Measurements from ENCODE around the gene XKR3. TPM values are rescaled to one million over a fixed set of nuclear protein-coding genes. Genes with fewer than 3 reads are reported as not detected.
"Not testable (repeated sequence)": the region's sequence is repeated elsewhere in the genome, so short reads cannot be mapped to it uniquely, and the experiment has no call there.

XKR3 gene
- polyA plus RNA-seq, 4 donors, result not detected

DNA sequence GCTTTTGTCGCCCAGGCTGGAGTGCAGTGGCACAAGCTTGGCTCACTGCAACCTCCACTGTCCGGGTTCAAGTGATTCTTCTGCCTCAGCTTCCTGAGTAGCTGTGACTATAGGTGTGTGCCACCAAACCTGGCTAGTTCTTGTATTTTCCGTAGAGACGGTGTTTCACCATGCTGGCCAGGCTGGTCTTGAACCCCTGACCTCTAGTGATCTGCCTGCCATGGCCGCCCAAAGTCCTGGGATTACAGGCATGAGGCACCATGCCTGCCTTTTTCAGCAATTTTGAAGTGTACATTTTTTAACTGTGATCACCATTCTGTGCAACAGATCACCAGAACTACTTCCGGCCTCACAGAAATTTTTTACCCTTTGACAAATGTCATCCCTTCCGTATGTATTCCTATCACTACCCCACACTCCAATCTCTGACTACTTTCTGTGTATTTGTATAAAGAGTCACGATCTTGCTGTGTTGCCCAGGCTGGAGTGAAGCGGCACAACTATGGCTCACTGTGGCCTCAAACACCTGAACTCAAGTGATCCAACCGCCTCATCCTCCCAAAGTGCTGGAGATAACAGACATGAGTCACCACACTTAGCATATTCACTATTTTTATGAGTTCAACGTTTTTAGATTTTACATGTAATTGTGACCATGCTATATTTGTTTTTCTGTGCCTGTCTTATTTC lies 44.0 kb downstream of the XKR3 start:
- Histone ChIP-seq H3K4me3 (ENCODE audit: low read depth in 1 of 3, low read length in 3 of 3) (no peak overlapping the region), H3K9me3 (ENCODE audit: control insufficient read depth in 2 of 2, insufficient read depth in 1 of 2, low read depth in 1 of 2, low read length in 1 of 2) (peaks cover 3 to 4% of the 10 kb centered on the region in 2 donors), H3K27ac (ENCODE audit: low read depth in 1 of 3, low read length in 2 of 3) (no peak overlapping the region), H3K27me3 (ENCODE audit: control insufficient read depth in 3 of 3, insufficient read depth in 3 of 3, low read length in 3 of 3) (no peaks in the 10 kb centered on the region), H3K4me1 (ENCODE audit: control insufficient read depth in 3 of 3, insufficient read depth in 2 of 3, low read depth in 1 of 3, low read length in 2 of 3) (no peaks in the 10 kb centered on the region), H3K36me3 (ENCODE audit: control insufficient read depth in 3 of 3, insufficient read depth in 2 of 3, low read depth in 1 of 3, low read length in 3 of 3) (no peaks in the 10 kb centered on the region)
- no peak for DNase-seq
- FAIRE-seq, result no peak
- 74 to 84% (median 76%) methylated on average over 11 of the region's 11 CpGs for WGBS, 3 donors

DNA sequence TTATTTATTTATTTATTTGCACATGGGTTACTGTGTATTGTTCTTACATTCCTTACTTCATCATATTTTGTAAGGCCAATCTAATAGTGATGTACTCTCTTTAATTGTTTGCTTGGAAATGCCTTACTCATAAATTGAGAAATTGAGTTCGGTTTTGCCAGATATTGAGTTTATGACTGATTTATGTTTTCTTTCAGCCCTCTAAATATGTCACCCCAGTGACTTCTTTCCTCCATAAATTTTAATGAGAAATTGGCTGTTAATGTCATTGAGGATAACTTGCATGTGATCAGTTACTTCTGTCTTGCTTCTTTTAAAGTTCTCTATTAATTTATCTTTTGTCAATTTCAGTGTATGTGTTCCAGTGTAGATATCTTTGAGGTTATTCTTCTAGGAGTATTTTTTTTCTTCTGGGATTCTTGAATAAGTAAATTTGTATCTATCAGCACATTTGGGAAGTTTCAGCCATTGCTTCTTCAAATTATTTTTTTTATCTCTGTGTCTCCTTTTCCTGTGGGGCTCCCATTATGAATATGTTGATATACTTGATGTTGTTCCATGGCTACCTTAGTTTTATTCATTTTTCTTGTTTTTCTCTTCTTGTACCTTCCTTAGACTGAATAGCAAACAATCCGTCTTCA lies 47.8 kb downstream of the XKR3 start:
- no peak for DNase-seq
- no peak for FAIRE-seq

DNA sequence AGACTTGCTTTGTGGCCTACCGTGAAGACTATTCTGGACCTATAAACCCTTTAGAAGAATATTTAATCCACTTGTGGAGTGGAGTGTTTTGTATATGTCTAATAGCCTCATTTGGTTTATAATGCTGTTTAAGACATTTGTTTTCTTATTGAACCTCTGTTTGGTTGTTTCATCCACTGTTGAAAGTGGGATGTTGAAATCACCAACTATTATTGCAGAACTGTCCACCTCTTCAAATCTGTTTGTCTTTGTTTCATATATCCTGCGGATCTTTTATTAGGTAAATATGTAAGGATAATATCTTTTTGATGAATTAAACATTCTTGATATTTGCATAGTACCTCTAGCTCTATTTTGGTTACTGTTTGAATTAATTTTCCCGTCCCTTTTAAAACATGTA lies 49.1 kb downstream of the XKR3 start:
- FAIRE-seq (no peak), DNase-seq (no peak)
- H3K36me3 ChIP-seq (ENCODE audit: control insufficient read depth in 3 of 3, insufficient read depth in 2 of 3, low read depth in 1 of 3, low read length in 3 of 3), result no peaks in the 10 kb centered on the region
- peaks cover 2 to 9% of the 10 kb centered on the region in 2 donors for H3K9me3 ChIP-seq (ENCODE audit: control insufficient read depth in 2 of 2, insufficient read depth in 1 of 2, low read depth in 1 of 2, low read length in 1 of 2)
- 78 to 87% (median 86%) methylated on average over 3 of the region's 3 CpGs for WGBS, 3 donors
- no peak overlapping the region for H3K27ac ChIP-seq (ENCODE audit: low read depth in 1 of 3, low read length in 2 of 3)
- H3K4me3 ChIP-seq (ENCODE audit: low read depth in 1 of 3, low read length in 3 of 3), result no peak overlapping the region
- H3K4me1 ChIP-seq (ENCODE audit: control insufficient read depth in 3 of 3, insufficient read depth in 2 of 3, low read depth in 1 of 3, low read length in 2 of 3), result no peaks in the 10 kb centered on the region
- H3K27me3 ChIP-seq (ENCODE audit: control insufficient read depth in 3 of 3, insufficient read depth in 3 of 3, low read length in 3 of 3), result no peaks in the 10 kb centered on the region

More for the DNA sequence above, 47.8 kb downstream of the XKR3 start:
- no peak overlapping the region for H3K27ac ChIP-seq (ENCODE audit: low read depth in 1 of 3, low read length in 2 of 3)
- no peaks in the 10 kb centered on the region for H3K27me3 ChIP-seq (ENCODE audit: control insufficient read depth in 3 of 3, insufficient read depth in 3 of 3, low read length in 3 of 3)
- no peaks in the 10 kb centered on the region for H3K36me3 ChIP-seq (ENCODE audit: control insufficient read depth in 3 of 3, insufficient read depth in 2 of 3, low read depth in 1 of 3, low read length in 3 of 3)
- WGBS, 3 donors, result 42 to 79% (median 59%) methylated on average over 2 of the region's 2 CpGs
- H3K9me3 ChIP-seq (ENCODE audit: control insufficient read depth in 2 of 2, insufficient read depth in 1 of 2, low read depth in 1 of 2, low read length in 1 of 2), result peaks cover 4 to 9% of the 10 kb centered on the region in 2 donors
- no peak overlapping the region for H3K4me3 ChIP-seq (ENCODE audit: low read depth in 1 of 3, low read length in 3 of 3)
- no peaks in the 10 kb centered on the region for H3K4me1 ChIP-seq (ENCODE audit: control insufficient read depth in 3 of 3, insufficient read depth in 2 of 3, low read depth in 1 of 3, low read length in 2 of 3)

DNA sequence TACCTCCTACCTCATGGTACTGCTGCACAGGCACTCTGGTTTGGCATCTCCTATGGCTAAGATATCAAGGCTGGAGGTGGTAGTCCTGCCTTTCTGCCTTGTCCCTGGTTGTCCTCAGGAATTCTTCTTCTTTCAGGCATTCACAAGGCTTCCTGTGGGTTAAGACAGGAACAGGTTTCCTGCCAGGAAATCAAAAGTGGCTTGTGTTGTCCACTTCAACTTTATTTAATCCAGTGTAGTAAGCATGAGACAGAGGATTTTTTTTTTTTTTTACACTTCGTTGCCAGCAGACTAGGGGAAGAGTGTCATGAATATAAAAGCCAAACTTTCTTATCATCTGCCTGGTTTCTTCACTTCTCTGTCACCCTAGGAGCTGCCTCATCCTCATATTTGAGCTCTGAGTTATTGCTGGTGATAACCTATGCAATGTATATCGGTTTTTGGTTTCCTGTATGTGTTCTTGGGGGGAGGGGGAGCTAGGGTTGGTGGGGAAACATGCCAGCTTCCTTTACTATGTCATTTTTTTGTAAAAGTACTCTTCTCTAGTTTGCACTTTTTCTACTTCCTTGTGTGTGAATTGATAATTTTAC lies 50.2 kb downstream of the XKR3 start:
- FAIRE-seq (no peak), DNase-seq (no peak)
- no peak overlapping the region for H3K4me3 ChIP-seq (ENCODE audit: low read depth in 1 of 3, low read length in 3 of 3)
- H3K27me3 ChIP-seq (ENCODE audit: control insufficient read depth in 3 of 3, insufficient read depth in 3 of 3, low read length in 3 of 3), result no peaks in the 10 kb centered on the region
- H3K9me3 ChIP-seq (ENCODE audit: control insufficient read depth in 2 of 2, insufficient read depth in 1 of 2, low read depth in 1 of 2, low read length in 1 of 2), result peaks cover 2 to 9% of the 10 kb centered on the region in 2 donors
- no peak overlapping the region for H3K27ac ChIP-seq (ENCODE audit: low read depth in 1 of 3, low read length in 2 of 3)
- H3K4me1 ChIP-seq (ENCODE audit: control insufficient read depth in 3 of 3, insufficient read depth in 2 of 3, low read depth in 1 of 3, low read length in 2 of 3), result no peaks in the 10 kb centered on the region
- no peaks in the 10 kb centered on the region for H3K36me3 ChIP-seq (ENCODE audit: control insufficient read depth in 3 of 3, insufficient read depth in 2 of 3, low read depth in 1 of 3, low read length in 3 of 3)
- WGBS, 3 donors, result 12 to 21% (median 19%) methylated on average over 2 of the region's 2 CpGs

DNA sequence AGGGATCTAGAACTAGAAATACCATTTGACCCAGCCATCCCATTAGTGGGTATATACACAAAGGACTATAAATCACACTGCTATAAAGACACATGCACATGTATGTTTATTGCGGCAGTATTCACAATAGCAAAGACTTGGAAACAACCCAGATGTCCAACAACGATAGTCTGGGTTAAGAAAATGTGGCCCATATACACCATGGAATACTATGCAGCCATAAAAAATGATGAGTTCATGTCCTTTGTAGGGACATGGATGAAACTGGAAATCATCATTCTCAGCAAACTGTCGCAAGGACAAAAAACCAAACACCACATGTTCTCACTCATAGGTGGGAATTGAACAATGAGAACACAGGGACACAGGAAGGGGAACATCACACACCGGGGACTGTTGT lies 53.6 kb downstream of the XKR3 start:
- WGBS, 3 donors, result 89 to 90% (median 90%) methylated on average over 2 to 4 of the region's 4 CpGs
- H3K4me3 ChIP-seq (ENCODE audit: low read depth in 1 of 3, low read length in 3 of 3); H3K27ac ChIP-seq (ENCODE audit: low read depth in 1 of 3, low read length in 2 of 3); H3K9me3 ChIP-seq (ENCODE audit: control insufficient read depth in 2 of 2, insufficient read depth in 1 of 2, low read depth in 1 of 2, low read length in 1 of 2); DNase-seq; FAIRE-seq; H3K36me3 ChIP-seq (ENCODE audit: control insufficient read depth in 3 of 3, insufficient read depth in 2 of 3, low read depth in 1 of 3, low read length in 3 of 3); H3K4me1 ChIP-seq (ENCODE audit: control insufficient read depth in 3 of 3, insufficient read depth in 2 of 3, low read depth in 1 of 3, low read length in 2 of 3); H3K27me3 ChIP-seq (ENCODE audit: control insufficient read depth in 3 of 3, insufficient read depth in 3 of 3, low read length in 3 of 3): not testable (repeated sequence)

DNA sequence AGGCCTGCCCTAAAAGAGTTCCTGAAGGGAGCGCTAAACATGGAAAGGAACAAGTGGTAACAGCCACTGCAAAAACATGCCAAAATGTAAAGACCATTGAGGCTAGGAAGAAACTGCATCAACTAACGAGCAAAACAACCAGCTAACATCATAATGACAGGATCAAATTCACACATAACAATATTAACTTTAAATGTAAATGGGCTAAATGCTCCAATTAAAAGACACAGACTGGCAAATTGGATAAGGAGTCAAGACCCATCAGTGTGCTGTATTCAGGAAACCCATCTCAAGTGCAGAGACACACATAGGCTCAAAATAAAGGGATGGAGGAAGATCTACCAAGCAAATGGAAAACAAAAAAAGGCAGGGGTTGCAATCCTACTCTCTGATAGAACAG lies 57.3 kb downstream of the XKR3 start:
- not testable (repeated sequence) for H3K4me3 ChIP-seq (ENCODE audit: low read depth in 1 of 3, low read length in 3 of 3); DNase-seq; H3K9me3 ChIP-seq (ENCODE audit: control insufficient read depth in 2 of 2, insufficient read depth in 1 of 2, low read depth in 1 of 2, low read length in 1 of 2); H3K4me1 ChIP-seq (ENCODE audit: control insufficient read depth in 3 of 3, insufficient read depth in 2 of 3, low read depth in 1 of 3, low read length in 2 of 3); FAIRE-seq; H3K27me3 ChIP-seq (ENCODE audit: control insufficient read depth in 3 of 3, insufficient read depth in 3 of 3, low read length in 3 of 3); H3K27ac ChIP-seq (ENCODE audit: low read depth in 1 of 3, low read length in 2 of 3); H3K36me3 ChIP-seq (ENCODE audit: control insufficient read depth in 3 of 3, insufficient read depth in 2 of 3, low read depth in 1 of 3, low read length in 3 of 3)
- 37 to 55% (median 39%) methylated on average over 2 of the region's 2 CpGs for WGBS, 3 donors

DNA sequence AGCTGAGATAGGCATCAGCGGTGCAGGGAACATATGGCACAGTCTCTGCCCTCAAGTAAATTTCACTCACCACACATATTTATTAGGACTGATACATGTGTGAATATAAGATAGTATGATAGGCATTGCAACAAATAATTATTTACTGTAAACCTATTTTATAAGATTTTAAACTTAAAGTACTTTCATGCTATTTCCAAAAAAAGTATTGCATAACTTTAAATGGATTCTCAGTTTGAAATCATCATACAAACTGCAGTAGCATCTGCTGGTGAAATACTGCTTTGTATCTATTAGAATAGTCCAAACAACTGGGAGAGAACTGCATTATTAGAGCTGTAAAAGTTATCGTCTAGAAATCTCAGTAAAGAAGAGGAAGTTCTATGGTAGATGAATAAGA lies 63.0 kb downstream of the XKR3 start:
- WGBS, 3 donors, result 66 to 90% (median 71%) methylated on average over 2 of the region's 2 CpGs
- H3K27me3 ChIP-seq (ENCODE audit: control insufficient read depth in 3 of 3, insufficient read depth in 3 of 3, low read length in 3 of 3); H3K9me3 ChIP-seq (ENCODE audit: control insufficient read depth in 2 of 2, insufficient read depth in 1 of 2, low read depth in 1 of 2, low read length in 1 of 2): not testable (repeated sequence)

DNA sequence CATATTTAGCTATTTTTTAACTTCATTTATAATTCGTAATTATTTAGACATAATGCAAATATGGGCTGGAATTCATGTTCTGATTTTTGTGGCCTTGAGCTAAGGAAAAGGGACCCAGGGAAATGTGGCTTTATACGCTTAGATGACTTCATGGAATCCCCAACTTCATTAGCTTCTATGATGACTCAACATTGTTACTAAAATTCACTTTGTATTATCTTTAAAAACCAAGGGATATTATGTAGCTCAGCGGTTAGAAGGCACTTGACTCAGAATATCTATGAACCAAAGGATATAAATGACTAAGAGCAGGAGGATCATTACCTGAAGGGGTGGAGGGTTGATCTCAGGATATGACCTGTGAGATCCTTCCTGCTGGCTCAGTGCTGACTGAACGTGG lies 64.8 kb downstream of the XKR3 start:
- not testable (repeated sequence) for H3K27me3 ChIP-seq (ENCODE audit: control insufficient read depth in 3 of 3, insufficient read depth in 3 of 3, low read length in 3 of 3); FAIRE-seq; H3K4me3 ChIP-seq (ENCODE audit: low read depth in 1 of 3, low read length in 3 of 3); H3K4me1 ChIP-seq (ENCODE audit: control insufficient read depth in 3 of 3, insufficient read depth in 2 of 3, low read depth in 1 of 3, low read length in 2 of 3); H3K36me3 ChIP-seq (ENCODE audit: control insufficient read depth in 3 of 3, insufficient read depth in 2 of 3, low read depth in 1 of 3, low read length in 3 of 3); H3K9me3 ChIP-seq (ENCODE audit: control insufficient read depth in 2 of 2, insufficient read depth in 1 of 2, low read depth in 1 of 2, low read length in 1 of 2); H3K27ac ChIP-seq (ENCODE audit: low read depth in 1 of 3, low read length in 2 of 3); DNase-seq
- WGBS, 3 donors, result 53 to 64% (median 57%) methylated on average over 4 of the region's 4 CpGs

More for the DNA sequence above, 63.0 kb downstream of the XKR3 start:
- DNase-seq; H3K36me3 ChIP-seq (ENCODE audit: control insufficient read depth in 3 of 3, insufficient read depth in 2 of 3, low read depth in 1 of 3, low read length in 3 of 3); FAIRE-seq; H3K27ac ChIP-seq (ENCODE audit: low read depth in 1 of 3, low read length in 2 of 3); H3K4me3 ChIP-seq (ENCODE audit: low read depth in 1 of 3, low read length in 3 of 3); H3K4me1 ChIP-seq (ENCODE audit: control insufficient read depth in 3 of 3, insufficient read depth in 2 of 3, low read depth in 1 of 3, low read length in 2 of 3): not testable (repeated sequence)
